ENCODE measurements around the gene MTIF3. TPM values are rescaled to one million over a fixed set of nuclear protein-coding genes. Genes with fewer than 3 reads are reported as not detected.
A peak's percentile ranks its signal among the peaks of the same experiment; 100 is the strongest.

MTIF3 gene
- total and polyA plus RNA-seq, 8 donors = 20.5 to 139 (median 80.1) TPM

DNA sequence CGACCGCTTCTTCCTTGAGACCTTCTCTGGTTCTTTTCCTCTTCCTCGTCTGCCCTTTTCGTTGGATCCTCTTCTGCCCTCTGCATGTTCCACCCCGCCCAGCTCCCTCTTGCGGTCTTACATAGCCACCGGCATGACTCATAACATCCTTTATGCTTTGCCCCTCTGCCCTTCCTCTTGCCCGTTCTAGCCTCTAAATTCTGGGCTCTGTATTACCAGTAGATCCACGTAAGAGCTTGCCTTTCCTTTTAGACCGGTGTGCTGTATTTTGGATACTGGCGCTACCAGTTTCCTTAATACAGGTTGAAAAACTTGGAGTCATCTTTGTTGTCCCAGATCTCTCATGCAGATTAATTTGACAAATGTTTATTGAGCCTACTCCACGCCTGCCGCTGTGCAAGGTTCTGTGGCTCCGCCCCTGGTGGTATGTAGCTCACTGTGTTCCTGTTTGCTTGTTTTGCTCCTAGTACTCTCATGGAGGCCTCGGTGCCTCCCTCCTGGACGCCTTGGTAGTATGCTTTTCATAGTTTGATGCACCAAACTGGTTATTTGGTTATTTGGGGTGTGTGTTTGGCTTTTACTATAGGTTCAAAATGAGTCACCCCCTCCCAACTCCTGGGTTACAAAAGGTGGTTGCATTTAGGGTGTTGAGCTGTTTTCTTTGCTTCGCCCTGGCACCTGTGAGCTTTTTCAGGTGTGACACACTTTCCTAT lies 24.3 kb downstream of the MTIF3 start:
- intact Hi-C loops (cut with DNase I; ENCODE audit: low total_unique reads) = no loop called here

DNA sequence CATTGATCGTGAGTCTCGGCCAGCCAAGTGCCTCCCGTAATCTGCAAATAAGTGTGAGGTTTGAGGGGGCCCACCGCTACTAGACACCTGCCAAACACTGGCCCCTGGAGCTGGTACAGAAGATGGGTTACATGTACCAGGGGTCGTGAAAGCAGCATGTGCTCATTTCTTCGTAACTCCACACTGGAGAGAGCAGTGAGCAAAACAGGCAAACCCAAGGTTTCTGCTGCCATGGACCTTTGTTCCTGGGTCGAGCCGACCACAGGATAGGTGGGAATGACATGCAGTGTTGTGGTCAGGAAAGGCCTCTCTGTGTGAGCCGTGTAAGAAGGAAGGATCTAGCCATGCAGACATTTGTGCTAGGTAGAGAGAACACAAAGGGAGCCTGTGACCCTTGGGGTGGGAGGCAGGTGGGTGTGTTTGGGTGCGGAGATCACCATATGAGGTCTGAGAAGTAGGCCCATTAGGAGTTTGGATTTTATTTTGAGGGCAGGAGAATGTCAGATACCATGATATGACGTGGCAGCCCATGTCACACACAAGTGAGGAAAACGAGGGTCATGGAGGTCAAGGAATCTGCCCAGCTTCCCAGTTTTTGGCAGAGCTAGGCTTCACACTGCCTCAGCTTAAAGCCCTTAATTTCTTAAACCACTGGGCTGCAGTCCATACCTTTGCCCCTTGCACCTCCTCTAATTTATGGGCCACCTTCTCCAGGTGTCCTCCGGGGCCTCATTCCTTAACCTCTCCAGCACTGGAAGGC lies 25.0 kb downstream of the MTIF3 start:
- Histone ChIP-seq H3K27ac (peak overlapping the region; percentile 85 to 96 (median 94)), H3K27me3 (no peaks in the 10 kb centered on the region), H3K9me3 (no peaks in the 10 kb centered on the region), H3K4me1 (peaks cover 38 to 50% (median 41%) of the 10 kb centered on the region in 4 donors), H3K36me3 (peaks cover 17 to 32% (median 29%) of the 10 kb centered on the region in 4 donors), H3K4me3 (peak overlapping the region; percentile 67 to 80 (median 70))
- intact Hi-C loops (cut with DNase I; ENCODE audit: low total_unique reads) = no loop called here
- DNase-seq = no peak
- 14 to 42% (median 21%) methylated on average over 12 to 13 of the region's 13 CpGs for WGBS, 5 donors
- TF ChIP-seq, protein P1, sequence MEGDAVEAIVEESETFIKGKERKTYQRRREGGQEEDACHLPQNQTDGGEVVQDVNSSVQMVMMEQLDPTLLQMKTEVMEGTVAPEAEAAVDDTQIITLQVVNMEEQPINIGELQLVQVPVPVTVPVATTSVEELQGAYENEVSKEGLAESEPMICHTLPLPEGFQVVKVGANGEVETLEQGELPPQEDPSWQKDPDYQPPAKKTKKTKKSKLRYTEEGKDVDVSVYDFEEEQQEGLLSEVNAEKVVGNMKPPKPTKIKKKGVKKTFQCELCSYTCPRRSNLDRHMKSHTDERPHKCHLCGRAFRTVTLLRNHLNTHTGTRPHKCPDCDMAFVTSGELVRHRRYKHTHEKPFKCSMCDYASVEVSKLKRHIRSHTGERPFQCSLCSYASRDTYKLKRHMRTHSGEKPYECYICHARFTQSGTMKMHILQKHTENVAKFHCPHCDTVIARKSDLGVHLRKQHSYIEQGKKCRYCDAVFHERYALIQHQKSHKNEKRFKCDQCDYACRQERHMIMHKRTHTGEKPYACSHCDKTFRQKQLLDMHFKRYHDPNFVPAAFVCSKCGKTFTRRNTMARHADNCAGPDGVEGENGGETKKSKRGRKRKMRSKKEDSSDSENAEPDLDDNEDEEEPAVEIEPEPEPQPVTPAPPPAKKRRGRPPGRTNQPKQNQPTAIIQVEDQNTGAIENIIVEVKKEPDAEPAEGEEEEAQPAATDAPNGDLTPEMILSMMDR (IDR thresholded peaks at IDR 0.05) = no peak
- no peak for TF ChIP-seq POLR2A (IDR thresholded peaks at IDR 0.05)
- no peak for TF ChIP-seq POLR2AphosphoS5 (IDR thresholded peaks at IDR 0.05)
- TF ChIP-seq EP300 (IDR thresholded peaks at IDR 0.05) = no peak

More for the DNA sequence above, 24.3 kb downstream of the MTIF3 start:
- Histone ChIP-seq H3K4me3 (peak overlapping the region; percentile 67 to 80 (median 70)), H3K36me3 (peaks cover 24 to 39% (median 37%) of the 10 kb centered on the region in 4 donors), H3K27ac (peak overlapping the region; percentile 85 to 96 (median 94)), H3K4me1 (peaks cover 38 to 50% (median 41%) of the 10 kb centered on the region in 4 donors), H3K27me3 (no peaks in the 10 kb centered on the region), H3K9me3 (no peaks in the 10 kb centered on the region)
- TF ChIP-seq, protein P1 (IDR thresholded peaks at IDR 0.05) = peak in 3 of 7 experiments; percentile 18 to 45 (median 42)
- TF ChIP-seq POLR2AphosphoS5 (IDR thresholded peaks at IDR 0.05) (peak in 2 of 3 donors; percentile 65 to 67), EP300 (IDR thresholded peaks at IDR 0.05) (no peak), POLR2A (IDR thresholded peaks at IDR 0.05) (no peak)
- peak; percentile 82 to 88 for DNase-seq
- 10 to 18% (median 15%) methylated on average over 17 of the region's 17 CpGs for WGBS, 5 donors

DNA sequence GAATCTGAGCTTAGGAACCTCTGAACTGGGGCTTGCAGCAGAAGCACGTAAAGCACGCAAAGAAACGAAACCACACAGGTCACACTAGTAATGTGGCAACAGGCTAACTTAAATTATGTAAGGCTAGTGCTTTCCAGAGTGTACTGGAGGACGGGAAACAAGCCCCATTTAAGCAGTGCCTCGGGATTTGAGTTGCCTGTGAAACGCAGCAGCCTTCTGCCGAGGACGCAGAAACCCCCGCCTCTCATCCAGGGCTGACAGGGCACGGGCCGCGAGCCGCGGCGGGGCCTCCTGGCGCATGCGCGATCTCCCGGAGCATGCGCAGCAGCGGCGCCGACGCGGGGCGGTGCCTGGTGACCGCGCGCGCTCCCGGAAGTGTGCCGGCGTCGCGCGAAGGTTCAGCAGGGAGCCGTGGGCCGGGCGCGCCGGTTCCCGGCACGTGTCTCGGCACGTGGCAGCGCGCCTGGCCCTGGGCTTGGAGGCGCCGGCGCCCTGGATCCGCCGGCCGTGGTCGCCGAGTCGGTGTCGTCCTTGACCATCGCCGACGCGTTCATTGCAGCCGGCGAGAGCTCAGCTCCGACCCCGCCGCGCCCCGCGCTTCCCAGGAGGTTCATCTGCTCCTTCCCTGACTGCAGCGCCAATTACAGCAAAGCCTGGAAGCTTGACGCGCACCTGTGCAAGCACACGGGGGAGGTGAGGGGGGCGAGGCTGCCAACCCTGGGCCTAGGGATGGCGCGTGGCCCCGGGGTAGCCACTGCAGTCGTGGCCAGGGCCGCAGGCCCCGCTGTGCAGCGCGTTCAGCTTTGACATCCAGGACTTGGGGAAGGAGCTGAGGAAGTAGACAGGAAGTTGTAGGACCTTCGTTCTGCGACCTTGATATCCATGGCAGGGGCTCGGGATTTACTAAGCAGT lies 25.9 kb downstream of the MTIF3 start, which contains the start of gene GTF3A:
TSS of gene GTF3A (plus strand) at position 374 of the 912 bp plus-strand sequence.
- H3K9me3 ChIP-seq = no peaks in the 10 kb centered on the region
- peaks cover 12 to 23% (median 21%) of the 10 kb centered on the region in 4 donors for H3K36me3 ChIP-seq
- H3K27ac ChIP-seq = peak within 1 kb of the TSS; percentile 85 to 96 (median 94)
- peak; percentile 88 to 97 for DNase-seq
- peaks cover 38 to 50% (median 41%) of the 10 kb centered on the region in 4 donors for H3K4me1 ChIP-seq
- TF ChIP-seq POLR2A (IDR thresholded peaks at IDR 0.05) (peak in 1 of 4 donors; percentile 77), POLR2AphosphoS5 (IDR thresholded peaks at IDR 0.05) (peak; percentile 85 to 91 (median 90))
- TF ChIP-seq, protein P1 (IDR thresholded peaks at IDR 0.05) = no peak
- intact Hi-C loops (cut with DNase I; ENCODE audit: low total_unique reads) = no loop called here
- 0 to 3% (median 0%) methylated on average over 20 to 85 of the region's 85 CpGs for WGBS, 5 donors
- peak within 1 kb of the TSS; percentile 67 to 80 (median 70) for H3K4me3 ChIP-seq
- H3K27me3 ChIP-seq = no peaks in the 10 kb centered on the region
